ENCODE results near the gene MRAS.

The MRAS gene

DNA sequence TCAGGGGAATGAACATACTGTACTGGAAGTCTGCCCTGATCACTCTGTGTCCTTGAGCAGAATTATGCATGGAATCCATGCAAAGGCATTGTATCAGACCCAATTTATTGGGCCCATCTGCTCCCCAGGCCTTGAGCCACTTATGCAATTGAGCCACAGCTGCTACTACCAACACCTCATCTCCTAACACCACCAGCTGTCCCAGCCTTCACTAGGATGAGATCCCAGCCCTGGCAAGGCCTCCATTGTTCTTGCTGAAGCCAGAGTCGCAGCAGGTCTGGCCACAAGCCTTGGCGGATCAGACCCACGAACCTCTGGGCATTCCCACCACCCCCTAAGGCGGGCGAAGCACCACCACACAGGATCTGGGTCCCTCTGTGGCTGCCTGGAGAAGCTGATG lies 9.6 kb upstream of the MRAS start:
- Histone ChIP-seq H3K4me3 (ENCODE audit: low read depth, low read length) (no peak overlapping the region), H3K9me3 (ENCODE audit: control insufficient read depth, insufficient read depth, low read depth, low read length) (no peaks in the 10 kb centered on the region), H3K4me1 (ENCODE audit: control insufficient read depth, insufficient read depth, low read length) (no peaks in the 10 kb centered on the region), H3K36me3 (ENCODE audit: control insufficient read depth in 2 of 2, insufficient read depth in 1 of 2, low read length in 2 of 2) (no peaks in the 10 kb centered on the region), H3K27ac (ENCODE audit: extremely low read depth, low read depth, low read length) (no peak overlapping the region)
- TF ChIP-seq ZNF121 (tag by site-specific recombination; IDR thresholded peaks at IDR 0.05): no peak
- no peak for TF ChIP-seq ZNF23 (tag by site-specific recombination; IDR thresholded peaks at IDR 0.05; ENCODE audit: borderline replicate concordance)
- ChIA-PET CTCF (no interaction called here), POLR2A (no interaction called here)

DNA sequence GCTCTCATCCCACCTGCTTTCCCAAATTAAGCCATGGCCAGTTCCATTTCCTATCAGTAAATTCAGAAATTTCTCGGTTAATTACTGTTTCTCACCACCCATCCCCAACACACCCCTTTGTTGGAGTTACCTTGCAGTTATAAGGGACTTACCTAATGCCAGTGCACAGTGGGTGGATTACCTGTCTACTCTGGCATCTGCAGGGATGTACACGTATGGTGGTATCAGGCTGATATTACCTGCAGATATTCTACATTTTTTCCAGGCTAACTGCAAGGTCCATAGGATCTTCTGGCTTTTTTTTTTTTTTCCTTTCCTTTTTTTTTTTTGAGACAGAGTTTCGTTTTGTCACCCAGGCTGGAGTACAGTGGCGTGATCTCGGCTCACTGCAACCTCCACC lies 7.9 kb upstream of the MRAS start:
- ChIA-PET POLR2A (no interaction called here), CTCF (interaction anchor here (0.9 kb wide), 1 partner anchor 10 kb away, joined by 6 read pairs; no protein-coding TSS in a partner anchor)
- Histone ChIP-seq H3K4me1 (ENCODE audit: control insufficient read depth, insufficient read depth, low read length) (no peaks in the 10 kb centered on the region), H3K36me3 (ENCODE audit: control insufficient read depth in 2 of 2, insufficient read depth in 1 of 2, low read length in 2 of 2) (no peaks in the 10 kb centered on the region), H3K9me3 (ENCODE audit: control insufficient read depth, insufficient read depth, low read depth, low read length) (no peaks in the 10 kb centered on the region), H3K27ac (ENCODE audit: extremely low read depth, low read depth, low read length) (no peak overlapping the region), H3K4me3 (ENCODE audit: low read depth, low read length) (no peak overlapping the region)
- TF ChIP-seq ZNF658 (tag by site-specific recombination; IDR thresholded peaks at IDR 0.05): no peak
- TF ChIP-seq, protein P1, sequence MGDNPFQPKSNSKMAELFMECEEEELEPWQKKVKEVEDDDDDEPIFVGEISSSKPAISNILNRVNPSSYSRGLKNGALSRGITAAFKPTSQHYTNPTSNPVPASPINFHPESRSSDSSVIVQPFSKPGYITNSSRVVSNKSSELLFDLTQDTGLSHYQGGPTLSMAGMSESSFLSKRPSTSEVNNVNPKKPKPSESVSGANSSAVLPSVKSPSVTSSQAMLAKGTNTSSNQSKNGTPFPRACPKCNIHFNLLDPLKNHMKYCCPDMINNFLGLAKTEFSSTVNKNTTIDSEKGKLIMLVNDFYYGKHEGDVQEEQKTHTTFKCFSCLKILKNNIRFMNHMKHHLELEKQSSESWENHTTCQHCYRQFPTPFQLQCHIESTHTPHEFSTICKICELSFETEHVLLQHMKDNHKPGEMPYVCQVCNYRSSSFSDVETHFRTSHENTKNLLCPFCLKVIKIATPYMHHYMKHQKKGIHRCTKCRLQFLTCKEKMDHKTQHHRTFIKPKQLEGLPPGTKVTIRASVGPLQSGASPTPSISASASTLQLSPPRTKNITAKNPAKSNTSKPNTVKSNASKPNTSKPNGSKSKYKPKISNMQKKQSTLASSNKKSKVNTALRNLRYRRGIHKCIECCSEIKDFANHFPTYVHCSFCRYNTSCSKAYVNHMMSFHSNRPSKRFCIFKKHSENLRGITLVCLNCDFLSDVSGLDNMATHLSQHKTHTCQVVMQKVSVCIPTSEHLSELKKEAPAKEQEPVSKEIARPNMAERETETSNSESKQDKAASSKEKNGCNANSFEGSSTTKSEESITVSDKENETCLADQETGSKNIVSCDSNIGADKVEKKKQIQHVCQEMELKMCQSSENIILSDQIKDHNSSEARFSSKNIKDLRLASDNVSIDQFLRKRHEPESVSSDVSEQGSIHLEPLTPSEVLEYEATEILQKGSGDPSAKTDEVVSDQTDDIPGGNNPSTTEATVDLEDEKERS (tag by site-specific recombination; IDR thresholded peaks at IDR 0.05): no peak
- no peak for TF ChIP-seq ZNF777 (tag by site-specific recombination; IDR thresholded peaks at IDR 0.05; ENCODE audit: borderline replicate concordance)
- TF ChIP-seq, protein P2, sequence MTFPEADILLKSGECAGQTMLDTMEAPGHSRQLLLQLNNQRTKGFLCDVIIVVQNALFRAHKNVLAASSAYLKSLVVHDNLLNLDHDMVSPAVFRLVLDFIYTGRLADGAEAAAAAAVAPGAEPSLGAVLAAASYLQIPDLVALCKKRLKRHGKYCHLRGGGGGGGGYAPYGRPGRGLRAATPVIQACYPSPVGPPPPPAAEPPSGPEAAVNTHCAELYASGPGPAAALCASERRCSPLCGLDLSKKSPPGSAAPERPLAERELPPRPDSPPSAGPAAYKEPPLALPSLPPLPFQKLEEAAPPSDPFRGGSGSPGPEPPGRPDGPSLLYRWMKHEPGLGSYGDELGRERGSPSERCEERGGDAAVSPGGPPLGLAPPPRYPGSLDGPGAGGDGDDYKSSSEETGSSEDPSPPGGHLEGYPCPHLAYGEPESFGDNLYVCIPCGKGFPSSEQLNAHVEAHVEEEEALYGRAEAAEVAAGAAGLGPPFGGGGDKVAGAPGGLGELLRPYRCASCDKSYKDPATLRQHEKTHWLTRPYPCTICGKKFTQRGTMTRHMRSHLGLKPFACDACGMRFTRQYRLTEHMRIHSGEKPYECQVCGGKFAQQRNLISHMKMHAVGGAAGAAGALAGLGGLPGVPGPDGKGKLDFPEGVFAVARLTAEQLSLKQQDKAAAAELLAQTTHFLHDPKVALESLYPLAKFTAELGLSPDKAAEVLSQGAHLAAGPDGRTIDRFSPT (tag by site-specific recombination; IDR thresholded peaks at IDR 0.05): no peak
- no peak for TF ChIP-seq ZNF521 (tag by site-specific recombination; IDR thresholded peaks at IDR 0.05)
- TF ChIP-seq, protein P3, sequence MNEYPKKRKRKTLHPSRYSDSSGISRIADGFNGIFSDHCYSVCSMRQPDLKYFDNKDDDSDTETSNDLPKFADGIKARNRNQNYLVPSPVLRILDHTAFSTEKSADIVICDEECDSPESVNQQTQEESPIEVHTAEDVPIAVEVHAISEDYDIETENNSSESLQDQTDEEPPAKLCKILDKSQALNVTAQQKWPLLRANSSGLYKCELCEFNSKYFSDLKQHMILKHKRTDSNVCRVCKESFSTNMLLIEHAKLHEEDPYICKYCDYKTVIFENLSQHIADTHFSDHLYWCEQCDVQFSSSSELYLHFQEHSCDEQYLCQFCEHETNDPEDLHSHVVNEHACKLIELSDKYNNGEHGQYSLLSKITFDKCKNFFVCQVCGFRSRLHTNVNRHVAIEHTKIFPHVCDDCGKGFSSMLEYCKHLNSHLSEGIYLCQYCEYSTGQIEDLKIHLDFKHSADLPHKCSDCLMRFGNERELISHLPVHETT (tag by site-specific recombination; IDR thresholded peaks at IDR 0.05): no peak
- no peak for TF ChIP-seq ZFP41 (tag by site-specific recombination; IDR thresholded peaks at IDR 0.05; ENCODE audit: borderline replicate concordance)
- TF ChIP-seq, protein P4, sequence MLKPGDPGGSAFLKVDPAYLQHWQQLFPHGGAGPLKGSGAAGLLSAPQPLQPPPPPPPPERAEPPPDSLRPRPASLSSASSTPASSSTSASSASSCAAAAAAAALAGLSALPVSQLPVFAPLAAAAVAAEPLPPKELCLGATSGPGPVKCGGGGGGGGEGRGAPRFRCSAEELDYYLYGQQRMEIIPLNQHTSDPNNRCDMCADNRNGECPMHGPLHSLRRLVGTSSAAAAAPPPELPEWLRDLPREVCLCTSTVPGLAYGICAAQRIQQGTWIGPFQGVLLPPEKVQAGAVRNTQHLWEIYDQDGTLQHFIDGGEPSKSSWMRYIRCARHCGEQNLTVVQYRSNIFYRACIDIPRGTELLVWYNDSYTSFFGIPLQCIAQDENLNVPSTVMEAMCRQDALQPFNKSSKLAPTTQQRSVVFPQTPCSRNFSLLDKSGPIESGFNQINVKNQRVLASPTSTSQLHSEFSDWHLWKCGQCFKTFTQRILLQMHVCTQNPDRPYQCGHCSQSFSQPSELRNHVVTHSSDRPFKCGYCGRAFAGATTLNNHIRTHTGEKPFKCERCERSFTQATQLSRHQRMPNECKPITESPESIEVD (tag by site-specific recombination; IDR thresholded peaks at IDR 0.05): no peak
- no peak for TF ChIP-seq ZIC2 (tag by site-specific recombination; IDR thresholded peaks at IDR 0.05)

DNA sequence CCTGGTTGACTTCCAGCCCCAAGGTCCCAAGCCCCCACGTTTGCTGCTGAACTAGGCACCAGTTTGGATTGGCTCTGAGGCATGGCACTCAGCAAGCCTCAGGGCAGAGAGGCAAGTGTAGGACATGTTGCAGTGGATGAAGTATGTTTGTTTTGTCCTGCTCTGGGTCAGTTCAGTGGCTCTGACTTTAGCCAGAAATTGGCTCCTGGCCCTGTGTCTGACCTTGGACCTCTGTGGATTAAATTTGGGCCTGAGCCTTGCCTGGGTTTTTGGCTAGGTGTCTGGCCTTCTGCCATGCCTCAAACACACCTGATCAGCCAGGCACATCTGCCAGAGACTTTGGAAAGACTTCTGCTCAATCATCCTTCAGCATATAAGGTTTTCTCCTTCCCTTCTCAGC lies 3.6 kb upstream of the MRAS start:
- Histone ChIP-seq H3K36me3 (ENCODE audit: control insufficient read depth in 2 of 2, insufficient read depth in 1 of 2, low read length in 2 of 2) (no peaks in the 10 kb centered on the region), H3K27ac (ENCODE audit: extremely low read depth, low read depth, low read length) (no peak overlapping the region), H3K4me3 (ENCODE audit: low read depth, low read length) (no peak overlapping the region), H3K4me1 (ENCODE audit: control insufficient read depth, insufficient read depth, low read length) (no peaks in the 10 kb centered on the region), H3K9me3 (ENCODE audit: control insufficient read depth, insufficient read depth, low read depth, low read length) (no peaks in the 10 kb centered on the region)
- POLR2A ChIA-PET: no interaction called here
- CTCF ChIA-PET: no interaction called here
- TF ChIP-seq ZNF843 (tag by site-specific recombination; IDR thresholded peaks at IDR 0.05) (no peak), ZNF426 (tag by site-specific recombination; IDR thresholded peaks at IDR 0.05) (no peak), ZNF677 (tag by site-specific recombination; IDR thresholded peaks at IDR 0.05) (no peak), OVOL3 (tag by site-specific recombination; IDR thresholded peaks at IDR 0.05) (no peak), MZF1 (tag by site-specific recombination; IDR thresholded peaks at IDR 0.05; ENCODE audit: borderline replicate concordance) (no peak), ZNF10 (tag by site-specific recombination; IDR thresholded peaks at IDR 0.05) (no peak), ZNF707 (tag by site-specific recombination; IDR thresholded peaks at IDR 0.05) (no peak), ZNF521 (tag by site-specific recombination; IDR thresholded peaks at IDR 0.05) (no peak), ZNF777 (tag by site-specific recombination; IDR thresholded peaks at IDR 0.05; ENCODE audit: borderline replicate concordance) (no peak)
- TF ChIP-seq, protein P5, sequence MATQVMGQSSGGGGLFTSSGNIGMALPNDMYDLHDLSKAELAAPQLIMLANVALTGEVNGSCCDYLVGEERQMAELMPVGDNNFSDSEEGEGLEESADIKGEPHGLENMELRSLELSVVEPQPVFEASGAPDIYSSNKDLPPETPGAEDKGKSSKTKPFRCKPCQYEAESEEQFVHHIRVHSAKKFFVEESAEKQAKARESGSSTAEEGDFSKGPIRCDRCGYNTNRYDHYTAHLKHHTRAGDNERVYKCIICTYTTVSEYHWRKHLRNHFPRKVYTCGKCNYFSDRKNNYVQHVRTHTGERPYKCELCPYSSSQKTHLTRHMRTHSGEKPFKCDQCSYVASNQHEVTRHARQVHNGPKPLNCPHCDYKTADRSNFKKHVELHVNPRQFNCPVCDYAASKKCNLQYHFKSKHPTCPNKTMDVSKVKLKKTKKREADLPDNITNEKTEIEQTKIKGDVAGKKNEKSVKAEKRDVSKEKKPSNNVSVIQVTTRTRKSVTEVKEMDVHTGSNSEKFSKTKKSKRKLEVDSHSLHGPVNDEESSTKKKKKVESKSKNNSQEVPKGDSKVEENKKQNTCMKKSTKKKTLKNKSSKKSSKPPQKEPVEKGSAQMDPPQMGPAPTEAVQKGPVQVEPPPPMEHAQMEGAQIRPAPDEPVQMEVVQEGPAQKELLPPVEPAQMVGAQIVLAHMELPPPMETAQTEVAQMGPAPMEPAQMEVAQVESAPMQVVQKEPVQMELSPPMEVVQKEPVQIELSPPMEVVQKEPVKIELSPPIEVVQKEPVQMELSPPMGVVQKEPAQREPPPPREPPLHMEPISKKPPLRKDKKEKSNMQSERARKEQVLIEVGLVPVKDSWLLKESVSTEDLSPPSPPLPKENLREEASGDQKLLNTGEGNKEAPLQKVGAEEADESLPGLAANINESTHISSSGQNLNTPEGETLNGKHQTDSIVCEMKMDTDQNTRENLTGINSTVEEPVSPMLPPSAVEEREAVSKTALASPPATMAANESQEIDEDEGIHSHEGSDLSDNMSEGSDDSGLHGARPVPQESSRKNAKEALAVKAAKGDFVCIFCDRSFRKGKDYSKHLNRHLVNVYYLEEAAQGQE (tag by site-specific recombination; IDR thresholded peaks at IDR 0.05): no peak

Data from HEK293 (cell line).